ENCODE results near the gene DIP2C.

The DIP2C gene

GRCh38 chr10:488081-488932, 201.2 kb downstream of the DIP2C start:
- no peak for TF ChIP-seq CTCF (IDR thresholded peaks at IDR 0.05)

- no peak for TF ChIP-seq CTCF (IDR thresholded peaks at IDR 0.05)
Measured at GRCh38 chr10:486666-487322, 202.7 kb downstream of the DIP2C start.

GRCh38 chr10:486206-486605, 203.3 kb downstream of the DIP2C start:
- no peak for TF ChIP-seq CTCF (IDR thresholded peaks at IDR 0.05)

- no peak for TF ChIP-seq CTCF (IDR thresholded peaks at IDR 0.05)
Measured at GRCh38 chr10:485776-486175, 203.7 kb downstream of the DIP2C start.

GRCh38 chr10:484925-485661, 204.4 kb downstream of the DIP2C start:
- TF ChIP-seq CTCF (IDR thresholded peaks at IDR 0.05), result no peak

GRCh38 chr10:484441-484924, 205.0 kb downstream of the DIP2C start:
- TF ChIP-seq CTCF (IDR thresholded peaks at IDR 0.05), result no peak

- no peak for TF ChIP-seq CTCF (IDR thresholded peaks at IDR 0.05)
Measured at GRCh38 chr10:483261-483660, 206.2 kb downstream of the DIP2C start.

Data from LNCAP (cell line).